Endodermal cell (in vitro differentiated cells): ENCODE data around the gene NOL9. TPM values are rescaled to one million over a fixed set of nuclear protein-coding genes. Genes with fewer than 3 reads are reported as not detected.
"Not testable (repeated sequence)": the region's sequence is repeated elsewhere in the genome, so short reads cannot be mapped to it uniquely, and the experiment has no call there.

Source experiments
- DNase-seq: peaks from one replicate; pipeline ENCODE4 v3.0.0-alpha.2; 2017
- H3K27ac ChIP-seq: 2 replicates; pipeline ENCODE4 v1.5.1; 2013; ENCODE audit warnings: mild to moderate bottlenecking, low read depth, low read length, moderate library complexity
- H3K27me3 ChIP-seq: 2 replicates; pipeline ENCODE4 v1.6.1; 2013; ENCODE audit warnings: mild to moderate bottlenecking, low read length, moderate library complexity; ENCODE audit not compliant: insufficient read depth, control insufficient read depth, poor library complexity, severe bottlenecking
- H3K36me3 ChIP-seq: 2 replicates; pipeline ENCODE4 v1.7.0; 2013; ENCODE audit warnings: mild to moderate bottlenecking, low read length, moderate library complexity; ENCODE audit not compliant: control insufficient read depth, insufficient read depth
- H3K4me1 ChIP-seq: one replicate; pipeline ENCODE4 v1.7.0; 2013; ENCODE audit warnings: low read length; ENCODE audit not compliant: control insufficient read depth, insufficient read depth
- H3K4me3 ChIP-seq: 2 replicates; pipeline ENCODE4 v1.5.1; 2013; ENCODE audit warnings: mild to moderate bottlenecking, low read length, moderate library complexity
- H3K9ac ChIP-seq: 2 replicates; pipeline ENCODE4 v1.6.1; 2013; ENCODE audit warnings: mild to moderate bottlenecking, low read length, moderate library complexity; ENCODE audit not compliant: poor library complexity, severe bottlenecking; ENCODE audit errors: extremely low read depth
- H3K9me3 ChIP-seq: 2 replicates; pipeline ENCODE4 v1.6.1; 2013; ENCODE audit warnings: mild to moderate bottlenecking, low read length, moderate library complexity; ENCODE audit not compliant: control insufficient read depth
- H3K27ac Mint-ChIP-seq: 2 replicates; pipeline ENCODE4 v1.8.0; 2020; ENCODE audit warnings: mixed read lengths
- H3K27me3 Mint-ChIP-seq: 2 replicates; pipeline ENCODE4 v1.8.0; 2021; ENCODE audit warnings: mild to moderate bottlenecking, mixed read lengths; ENCODE audit not compliant: insufficient read depth
- H3K36me3 Mint-ChIP-seq: 2 replicates; pipeline ENCODE4 v1.8.0; 2020; ENCODE audit warnings: low read depth, mixed read lengths
- H3K4me1 Mint-ChIP-seq: 2 replicates; pipeline ENCODE4 v1.8.0; 2020; ENCODE audit warnings: mixed read lengths
- H3K4me3 Mint-ChIP-seq: 2 replicates; pipeline ENCODE4 v1.8.0; 2020; ENCODE audit warnings: mild to moderate bottlenecking, moderate library complexity, mixed read lengths
- H3K9me3 Mint-ChIP-seq: 2 replicates; pipeline ENCODE4 v1.8.0; 2020; ENCODE audit warnings: mild to moderate bottlenecking, mixed read lengths
- CTCF ChIP-seq: fragments of 200-600 bp; sonication (generic); conservative IDR thresholded peaks from 2 replicates; pipeline ENCODE4 v1.5.0; 2021; ENCODE audit warnings: antibody characterized with exemption, mild to moderate bottlenecking
- WGBS, 2 experiments: methylation state at CpG; one replicate each; pipeline versions ENCODE4 v1.1.5 to v1.1.7; 2013; ENCODE audit warnings: missing lambda C conversion rate in 2 of 2, mixed read lengths in 1 of 2; ENCODE audit not compliant: insufficient coverage in 1 of 2, insufficient read length in 1 of 2; 5-methylcytosine and 5-hydroxymethylcytosine counted together
- total RNA-seq, 2 donors: library from RNA; stranded (reverse); fragmentation: NEBNext Ultra II Directional in 1 of 2; extraction: Animal tissue kit (Norgen Biotek cat#: 25700) in 1 of 2; gene quantifications; 2 replicates in 1 of 2; 3 replicates in 1 of 2; pipeline ENCODE4 v1.2.1, GENCODE V29; 2021

The NOL9 gene
- total RNA-seq, 2 donors from 2014 or later = 35.0 to 43.9 TPM

GRCh38 chr1:6601049-6601922, 47.0 kb upstream of the NOL9 start:
- DNase-seq = peak; percentile 75
- no peak overlapping the region for H3K27ac ChIP-seq
- H3K9me3 Mint-ChIP-seq = no peaks in the 10 kb centered on the region

GRCh38 chr1:6600410-6601048, 46.2 kb upstream of the NOL9 start:
- H3K9me3 Mint-ChIP-seq = no peaks in the 10 kb centered on the region
- H3K27ac ChIP-seq = no peak overlapping the region
- peaks cover 10% of the 10 kb centered on the region for H3K4me1 ChIP-seq
- H3K4me1 Mint-ChIP-seq = peaks cover 19% of the 10 kb centered on the region
- H3K36me3 Mint-ChIP-seq = peaks cover 19% of the 10 kb centered on the region
- H3K9ac ChIP-seq = peak overlapping the region; percentile 76
- TF ChIP-seq CTCF = no peak
- H3K27ac Mint-ChIP-seq = peak overlapping the region; percentile 82
- H3K9me3 ChIP-seq = no peaks in the 10 kb centered on the region
- H3K4me3 Mint-ChIP-seq = peak overlapping the region; percentile 75
- peak overlapping the region; percentile 95 for H3K4me3 ChIP-seq
- H3K27me3 ChIP-seq = no peaks in the 10 kb centered on the region
- WGBS, 2 experiments = 21 to 28% methylated on average over 7 to 10 of the region's 10 CpGs
- peaks cover 28% of the 10 kb centered on the region for H3K36me3 ChIP-seq
- no peaks in the 10 kb centered on the region for H3K27me3 Mint-ChIP-seq
- no peak for DNase-seq

More at GRCh38 chr1:6601049-6601922, 47.0 kb upstream of the NOL9 start:
- H3K36me3 Mint-ChIP-seq = peaks cover 13% of the 10 kb centered on the region
- Histone ChIP-seq H3K4me3 (peak overlapping the region; percentile 95), H3K9ac (peak overlapping the region; percentile 76), H3K36me3 (peaks cover 23% of the 10 kb centered on the region), H3K27me3 (no peaks in the 10 kb centered on the region), H3K4me1 (peaks cover 10% of the 10 kb centered on the region), H3K9me3 (no peaks in the 10 kb centered on the region)
- peak overlapping the region; percentile 61 for H3K27ac Mint-ChIP-seq
- H3K4me3 Mint-ChIP-seq = peak overlapping the region; percentile 75
- peaks cover 19% of the 10 kb centered on the region for H3K4me1 Mint-ChIP-seq
- no peak for TF ChIP-seq CTCF
- no peaks in the 10 kb centered on the region for H3K27me3 Mint-ChIP-seq
- WGBS, 2 experiments = 1 to 2% methylated on average over 18 to 40 of the region's 40 CpGs

- not testable (repeated sequence) for H3K27ac Mint-ChIP-seq, H3K27me3 ChIP-seq, DNase-seq, H3K9me3 ChIP-seq, H3K4me1 ChIP-seq, H3K27ac ChIP-seq, H3K27me3 Mint-ChIP-seq, H3K9ac ChIP-seq, H3K9me3 Mint-ChIP-seq
- H3K36me3 Mint-ChIP-seq = peaks cover 23% of the 10 kb centered on the region
- H3K4me1 Mint-ChIP-seq = peaks cover 19% of the 10 kb centered on the region
- 91 to 92% methylated on average over 6 to 7 of the region's 8 CpGs for WGBS, 2 experiments
- peak overlapping the region; percentile 75 for H3K4me3 Mint-ChIP-seq
- Histone ChIP-seq H3K36me3 (peaks cover 33% of the 10 kb centered on the region), H3K4me3 (peak overlapping the region; percentile 95)
Observed at GRCh38 chr1:6599991-6600390, 45.7 kb upstream of the NOL9 start.
